C4-2B (cell line): ENCODE data around the gene TRAK1.
A peak's percentile ranks its signal among the peaks of the same experiment; 100 is the strongest.

Experiments used
- H3K27ac ChIP-seq: fragments of 450-650 bp; 2 replicates; pipeline ENCODE4 v1.5.1; 2017
- ZFX ChIP-seq: fragments of 450-650 bp; IDR thresholded peaks from 2 replicates; pipeline ENCODE4 v1.6.1; 2017
- TF ChIP-seq, protein P1 (sequence below): fragments of 450-650 bp; conservative IDR thresholded peaks from 2 replicates; pipeline ENCODE4 v1.5.1; 2017; ENCODE audit warnings: mild to moderate bottlenecking

Gene TRAK1

DNA sequence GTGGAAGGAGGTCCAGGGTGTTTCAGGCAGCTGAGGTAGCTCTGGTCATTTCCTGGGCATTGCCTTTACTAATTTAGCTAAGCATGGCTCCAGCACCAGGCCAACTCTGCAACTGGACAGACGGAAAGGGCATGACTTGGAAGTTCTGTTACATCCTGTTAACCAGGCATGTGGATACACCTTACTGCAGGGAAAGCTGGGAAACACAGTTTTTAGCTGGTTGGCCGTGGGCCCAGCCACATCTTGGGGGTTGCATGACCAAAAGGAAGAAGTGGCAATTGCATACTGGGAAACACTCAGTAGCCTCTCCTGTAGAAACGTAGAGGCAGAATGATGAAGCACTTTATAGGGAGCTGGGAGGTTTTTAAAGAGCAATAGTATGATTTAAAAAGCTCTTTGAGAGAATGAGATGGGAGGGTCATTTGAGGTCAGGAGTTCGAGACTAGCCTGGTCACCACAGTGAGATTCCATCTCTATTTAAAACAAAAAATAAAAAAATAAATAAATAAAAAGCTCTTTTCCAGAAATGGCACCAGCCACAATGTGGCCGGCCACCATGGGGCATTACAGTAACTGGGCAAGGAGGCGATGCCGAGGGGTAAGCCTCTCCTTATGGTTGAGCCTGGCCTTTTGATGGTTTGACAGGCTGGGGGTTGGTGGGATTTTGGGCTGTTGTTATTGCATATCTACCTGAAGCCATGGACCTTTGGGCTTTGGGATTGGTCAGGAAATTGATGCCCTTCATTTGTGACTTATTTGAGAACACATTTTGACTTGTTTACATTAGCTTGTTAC is 28.6 kb downstream of the TRAK1 start:
- H3K27ac ChIP-seq: no peak overlapping the region
- TF ChIP-seq, protein P1, sequence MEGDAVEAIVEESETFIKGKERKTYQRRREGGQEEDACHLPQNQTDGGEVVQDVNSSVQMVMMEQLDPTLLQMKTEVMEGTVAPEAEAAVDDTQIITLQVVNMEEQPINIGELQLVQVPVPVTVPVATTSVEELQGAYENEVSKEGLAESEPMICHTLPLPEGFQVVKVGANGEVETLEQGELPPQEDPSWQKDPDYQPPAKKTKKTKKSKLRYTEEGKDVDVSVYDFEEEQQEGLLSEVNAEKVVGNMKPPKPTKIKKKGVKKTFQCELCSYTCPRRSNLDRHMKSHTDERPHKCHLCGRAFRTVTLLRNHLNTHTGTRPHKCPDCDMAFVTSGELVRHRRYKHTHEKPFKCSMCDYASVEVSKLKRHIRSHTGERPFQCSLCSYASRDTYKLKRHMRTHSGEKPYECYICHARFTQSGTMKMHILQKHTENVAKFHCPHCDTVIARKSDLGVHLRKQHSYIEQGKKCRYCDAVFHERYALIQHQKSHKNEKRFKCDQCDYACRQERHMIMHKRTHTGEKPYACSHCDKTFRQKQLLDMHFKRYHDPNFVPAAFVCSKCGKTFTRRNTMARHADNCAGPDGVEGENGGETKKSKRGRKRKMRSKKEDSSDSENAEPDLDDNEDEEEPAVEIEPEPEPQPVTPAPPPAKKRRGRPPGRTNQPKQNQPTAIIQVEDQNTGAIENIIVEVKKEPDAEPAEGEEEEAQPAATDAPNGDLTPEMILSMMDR: no peak
- TF ChIP-seq ZFX: no peak

DNA sequence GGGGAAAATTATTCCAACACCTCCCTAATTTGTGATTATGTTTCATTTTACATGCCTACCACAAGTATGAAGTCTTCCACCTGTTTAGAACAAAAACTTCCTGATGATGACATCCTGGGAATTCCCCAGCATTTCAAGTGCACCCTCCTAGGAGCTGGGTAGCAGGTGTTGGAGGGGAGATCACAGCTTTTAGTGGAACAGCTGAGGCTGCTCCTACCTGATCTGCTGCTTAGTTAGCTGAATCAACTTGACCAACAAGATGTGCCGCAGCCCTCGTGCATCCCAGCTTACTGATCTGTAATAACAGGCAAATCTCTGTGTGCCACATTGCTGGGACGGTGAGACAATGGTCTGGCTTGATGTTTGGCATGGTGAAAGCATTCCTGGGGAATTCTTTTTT is 29.7 kb downstream of the TRAK1 start:
- H3K27ac ChIP-seq: no peak overlapping the region
- no peak for TF ChIP-seq ZFX
- TF ChIP-seq, protein P1: no peak

DNA sequence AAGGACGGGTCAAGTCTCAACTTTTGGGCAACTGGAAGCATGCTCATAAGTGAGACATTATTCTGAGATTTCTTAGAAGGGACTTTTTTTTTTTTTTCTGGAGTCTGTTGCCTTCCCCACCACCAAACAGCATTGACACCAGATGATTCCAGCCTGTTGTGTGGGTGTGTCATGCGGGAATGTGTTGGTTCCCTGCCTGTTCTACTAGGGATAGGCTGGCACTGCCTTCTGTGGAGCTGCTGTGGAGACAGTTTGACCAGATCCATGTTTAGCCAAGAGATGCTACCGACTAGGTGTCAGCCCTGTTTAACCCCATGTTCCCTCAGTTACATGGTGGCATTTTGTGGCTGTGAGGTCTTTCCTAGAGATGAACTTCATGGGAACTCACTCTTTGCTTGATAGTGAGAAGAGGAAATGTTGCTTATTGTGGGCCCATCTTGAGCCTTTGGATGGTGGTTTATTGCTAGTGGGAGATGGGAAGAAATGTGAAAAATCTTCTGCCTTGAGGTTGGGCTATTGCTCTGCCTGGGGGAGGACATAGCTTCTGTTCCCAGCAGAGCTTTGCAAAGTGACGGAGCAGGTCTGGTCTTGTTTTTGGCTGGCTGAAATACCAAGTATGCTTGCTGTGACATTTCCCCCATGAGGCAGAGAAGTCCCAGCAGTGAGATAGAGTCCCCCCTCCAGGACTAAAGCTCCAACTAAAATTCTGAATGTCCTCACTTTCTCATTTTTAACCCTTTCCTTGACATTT is 31.3 kb downstream of the TRAK1 start:
- TF ChIP-seq ZFX: no peak
- TF ChIP-seq, protein P1: no peak
- H3K27ac ChIP-seq: peak overlapping the region; percentile 34; the same call in 1 of the 2 replicates

DNA sequence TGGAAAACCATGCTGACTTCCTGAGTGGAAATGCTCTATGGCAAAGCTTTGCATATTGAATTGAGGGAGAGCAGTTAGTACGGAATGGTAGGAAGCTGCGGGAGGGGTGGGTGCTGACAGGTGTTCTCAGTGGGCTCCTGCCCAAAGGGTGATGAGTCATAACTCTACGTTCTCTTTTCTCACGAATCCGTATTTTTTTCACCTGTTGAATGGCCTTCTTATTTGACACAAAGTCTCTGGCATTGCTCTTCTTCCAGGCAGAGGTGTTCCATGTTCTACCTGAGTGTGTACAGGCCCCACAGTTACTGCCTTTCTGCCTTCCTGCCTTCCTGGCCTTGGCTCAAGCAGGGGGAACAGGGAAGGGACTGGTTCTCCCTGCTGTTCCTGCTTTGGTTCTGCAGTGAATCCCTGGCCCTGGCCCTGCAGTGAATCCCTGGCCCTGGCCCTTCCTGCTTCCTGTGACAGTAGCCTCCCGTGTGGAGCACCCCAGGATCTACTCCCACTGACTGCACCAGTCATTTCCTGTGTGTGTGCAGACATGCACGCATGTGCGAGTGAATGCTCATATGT is 31.9 kb downstream of the TRAK1 start:
- H3K27ac ChIP-seq: peak overlapping the region; percentile 34
- TF ChIP-seq ZFX: no peak
- TF ChIP-seq, protein P1: no peak

DNA sequence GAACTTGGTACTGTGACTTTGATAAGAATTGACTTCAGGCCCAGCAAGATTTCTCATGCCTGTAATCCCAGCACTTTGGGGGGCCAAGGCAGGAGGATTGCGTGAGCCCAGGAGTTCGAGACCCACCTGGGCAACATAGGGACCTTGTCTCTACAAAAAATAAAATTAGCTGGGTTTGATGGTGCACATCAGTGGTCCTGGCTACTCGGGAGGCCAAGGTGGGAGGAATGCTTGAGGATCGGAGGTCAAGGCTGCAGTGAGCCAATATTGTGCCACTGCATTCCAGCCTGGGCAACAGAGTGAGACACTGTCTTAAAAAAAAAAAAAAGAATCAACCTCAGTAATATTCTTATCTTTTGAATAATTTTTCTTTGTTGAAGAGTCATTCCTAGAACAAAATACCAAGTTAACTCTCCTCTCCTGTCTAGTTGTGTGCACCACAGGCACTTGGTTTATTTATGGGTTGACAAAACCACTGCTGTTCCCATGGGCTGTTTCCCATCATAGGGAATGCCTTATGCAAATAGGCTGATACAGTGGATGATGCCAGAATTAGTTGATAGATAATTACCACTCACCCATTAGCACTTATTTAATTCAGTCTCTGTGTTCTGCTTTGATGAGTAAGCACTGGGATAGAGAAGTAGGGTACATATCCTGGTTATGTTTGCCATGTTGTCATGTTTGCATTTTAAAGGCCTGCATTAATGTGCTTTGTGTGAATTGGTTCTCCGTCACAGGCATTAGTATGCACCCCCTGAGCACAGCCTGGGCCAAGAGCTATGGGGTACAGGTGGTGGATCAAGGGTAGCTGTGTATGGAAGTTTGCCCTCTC is 32.9 kb downstream of the TRAK1 start:
- H3K27ac ChIP-seq: no peak overlapping the region
- TF ChIP-seq, protein P1: no peak
- TF ChIP-seq ZFX: no peak

DNA sequence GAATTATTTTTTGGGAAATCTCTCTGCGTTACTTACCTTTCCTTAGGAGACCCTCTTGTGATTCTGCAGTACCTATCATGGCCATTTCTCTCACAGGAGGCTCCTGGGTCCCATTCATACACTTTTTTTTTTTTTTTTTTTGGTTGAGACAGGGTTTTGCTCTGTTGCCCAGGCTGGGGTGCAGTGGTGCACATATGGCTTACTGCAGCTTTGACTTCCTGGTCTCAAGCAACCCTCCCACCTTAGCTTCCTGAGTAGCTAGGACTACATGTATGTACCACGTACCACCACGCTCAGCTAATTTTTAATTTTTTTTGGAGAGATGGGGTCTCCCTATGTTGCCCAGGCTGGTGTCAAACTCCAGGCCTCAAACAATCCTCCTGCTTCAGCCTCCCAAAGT is 36.1 kb downstream of the TRAK1 start:
- TF ChIP-seq, protein P1: no peak
- no peak for TF ChIP-seq ZFX
- no peak overlapping the region for H3K27ac ChIP-seq
